HG02571 (cell line): Measurements from ENCODE around the gene MEPE.

Experiments
- ATAC-seq: cut with Tn5 transposase; IDR thresholded peaks from one replicate; pipeline ENCODE4 v1.9.1; 2021; ENCODE audit warnings: mild to moderate bottlenecking, moderate library complexity; ENCODE audit not compliant: unreplicated experiment

MEPE gene

GRCh38 chr4:87832669-87833068, at the start of gene MEPE:
TSS of gene MEPE (plus strand) at chr4:87832969. CDS start at chr4:87834715, 1,746 bp downstream.
- ATAC-seq: no peak

GRCh38 chr4:87783781-87784180, 49.0 kb upstream of the MEPE start:
- no peak for ATAC-seq

GRCh38 chr4:87785731-87786509, 46.8 kb upstream of the MEPE start:
- no peak for ATAC-seq

- ATAC-seq: no peak
Measured at GRCh38 chr4:87799301-87800113, 33.3 kb upstream of the MEPE start, which contains the start of gene IBSP. TSS of gene IBSP (plus strand) at chr4:87799554. CDS start at chr4:87802362, 2,808 bp downstream.

GRCh38 chr4:87802858-87803257, 29.9 kb upstream of the MEPE start:
- no peak for ATAC-seq

GRCh38 chr4:87803421-87803820, 29.3 kb upstream of the MEPE start:
- ATAC-seq: no peak

GRCh38 chr4:87804871-87805270, 27.9 kb upstream of the MEPE start:
- ATAC-seq: no peak

- no peak for ATAC-seq
Measured at GRCh38 chr4:87805971-87806370, 26.8 kb upstream of the MEPE start.

- ATAC-seq: no peak
Measured at GRCh38 chr4:87806520-87806919, 26.2 kb upstream of the MEPE start.

GRCh38 chr4:87807402-87807801, 25.4 kb upstream of the MEPE start:
- no peak for ATAC-seq

- no peak for ATAC-seq
Measured at GRCh38 chr4:87811977-87812376, 20.8 kb upstream of the MEPE start.

GRCh38 chr4:87819281-87819919, 13.4 kb upstream of the MEPE start:
- no peak for ATAC-seq

- ATAC-seq: no peak
Measured at GRCh38 chr4:87823200-87823599, 9.6 kb upstream of the MEPE start.

GRCh38 chr4:87823724-87824123, 9.0 kb upstream of the MEPE start:
- ATAC-seq: no peak

- ATAC-seq: no peak
Measured at GRCh38 chr4:87824352-87824751, 8.4 kb upstream of the MEPE start.

GRCh38 chr4:87834401-87834800, 1.6 kb downstream of the MEPE start:
- ATAC-seq: no peak

GRCh38 chr4:87835197-87835596, 2.4 kb downstream of the MEPE start:
- ATAC-seq: no peak

- no peak for ATAC-seq
Measured at GRCh38 chr4:87835743-87836142, 3.0 kb downstream of the MEPE start.

GRCh38 chr4:87838205-87838604, 5.4 kb downstream of the MEPE start:
- no peak for ATAC-seq

- ATAC-seq: no peak
Measured at GRCh38 chr4:87838890-87839591, 6.3 kb downstream of the MEPE start.

- ATAC-seq: no peak
Measured at GRCh38 chr4:87839592-87839946, 6.8 kb downstream of the MEPE start.
